ENCODE data around the gene FAR1. TPM values are rescaled to one million over a fixed set of nuclear protein-coding genes. Genes with fewer than 3 reads are reported as not detected.
"Not testable (repeated sequence)": the region's sequence is repeated elsewhere in the genome, so short reads cannot be mapped to it uniquely, and the experiment has no call there.

FAR1 gene, protein sequence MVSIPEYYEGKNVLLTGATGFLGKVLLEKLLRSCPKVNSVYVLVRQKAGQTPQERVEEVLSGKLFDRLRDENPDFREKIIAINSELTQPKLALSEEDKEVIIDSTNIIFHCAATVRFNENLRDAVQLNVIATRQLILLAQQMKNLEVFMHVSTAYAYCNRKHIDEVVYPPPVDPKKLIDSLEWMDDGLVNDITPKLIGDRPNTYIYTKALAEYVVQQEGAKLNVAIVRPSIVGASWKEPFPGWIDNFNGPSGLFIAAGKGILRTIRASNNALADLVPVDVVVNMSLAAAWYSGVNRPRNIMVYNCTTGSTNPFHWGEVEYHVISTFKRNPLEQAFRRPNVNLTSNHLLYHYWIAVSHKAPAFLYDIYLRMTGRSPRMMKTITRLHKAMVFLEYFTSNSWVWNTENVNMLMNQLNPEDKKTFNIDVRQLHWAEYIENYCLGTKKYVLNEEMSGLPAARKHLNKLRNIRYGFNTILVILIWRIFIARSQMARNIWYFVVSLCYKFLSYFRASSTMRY
- 10 to 100 TPM; 37.2 to 42.3 TPM for total RNA-seq

GRCh38 chr11:13668102-13668956 lies at the start of gene FAR1:
Gene FAR1 (plus strand): TSS chr11:13668668. CDS start chr11:13694766, 26,098 bp downstream.
- H3K27ac Mint-ChIP-seq = peak within 1 kb of the TSS; percentile 92
- H3K4me3 Mint-ChIP-seq = peak within 1 kb of the TSS; percentile 95
- peaks cover 7% of the 10 kb centered on the region for H3K27me3 Mint-ChIP-seq (ENCODE audit: low read depth)
- peaks cover 13% of the 10 kb centered on the region for H3K36me3 Mint-ChIP-seq (ENCODE audit: low read depth)
- no peaks in the 10 kb centered on the region for H3K9me3 Mint-ChIP-seq
- CTCF ChIA-PET = interaction anchor here (0.7 to 1.3 kb wide), 4 partner anchors 20 to 430 kb away, joined by 3 to 5 read pairs (median 3); partner anchors contain the start of gene BTBD10
- peaks cover 40% of the 10 kb centered on the region for H3K4me1 Mint-ChIP-seq (ENCODE audit: low read depth)
- intact Hi-C loops (cut with micrococcal nuclease) = loop anchor here (1.0 to 10.0 kb wide), 10 partner anchors 181 to 829 kb away; partner anchors contain the start of genes BMAL1, BTBD10, COPB1 and SPON1
- peak; percentile 98 for DNase-seq

- H3K36me3 Mint-ChIP-seq (ENCODE audit: low read depth) = no peaks in the 10 kb centered on the region
- CTCF ChIA-PET = no interaction called here
- intact Hi-C loops (cut with micrococcal nuclease) = no loop called here
- no peaks in the 10 kb centered on the region for H3K4me1 Mint-ChIP-seq (ENCODE audit: low read depth)
- no peak overlapping the region for H3K27ac Mint-ChIP-seq
- peaks cover 2% of the 10 kb centered on the region for H3K27me3 Mint-ChIP-seq (ENCODE audit: low read depth)
- DNase-seq = no peak
- H3K4me3 Mint-ChIP-seq = no peak overlapping the region
- H3K9me3 Mint-ChIP-seq = peaks cover 20% of the 10 kb centered on the region
Observed at GRCh38 chr11:13620063-13620462, 48.4 kb upstream of the FAR1 start.

GRCh38 chr11:13626818-13627217 lies 41.6 kb upstream of the FAR1 start:
- H3K27me3 Mint-ChIP-seq (ENCODE audit: low read depth); H3K36me3 Mint-ChIP-seq (ENCODE audit: low read depth); DNase-seq; H3K4me1 Mint-ChIP-seq (ENCODE audit: low read depth); intact Hi-C loops (cut with micrococcal nuclease); H3K4me3 Mint-ChIP-seq; H3K9me3 Mint-ChIP-seq; H3K27ac Mint-ChIP-seq; CTCF ChIA-PET: not testable (repeated sequence)

GRCh38 chr11:13628634-13629033 lies 39.8 kb upstream of the FAR1 start:
- H3K4me3 Mint-ChIP-seq; intact Hi-C loops (cut with micrococcal nuclease); H3K9me3 Mint-ChIP-seq: not testable (repeated sequence)

GRCh38 chr11:13629779-13630178 lies 38.7 kb upstream of the FAR1 start:
- no peaks in the 10 kb centered on the region for H3K36me3 Mint-ChIP-seq (ENCODE audit: low read depth)
- no peak for DNase-seq
- H3K4me1 Mint-ChIP-seq (ENCODE audit: low read depth) = no peaks in the 10 kb centered on the region
- CTCF ChIA-PET = no interaction called here
- peaks cover 7% of the 10 kb centered on the region for H3K27me3 Mint-ChIP-seq (ENCODE audit: low read depth)
- intact Hi-C loops (cut with micrococcal nuclease) = no loop called here
- H3K4me3 Mint-ChIP-seq = no peak overlapping the region
- H3K9me3 Mint-ChIP-seq = peaks cover 1% of the 10 kb centered on the region
- no peak overlapping the region for H3K27ac Mint-ChIP-seq

More at GRCh38 chr11:13628634-13629033, 39.8 kb upstream of the FAR1 start:
- CTCF ChIA-PET; H3K27me3 Mint-ChIP-seq (ENCODE audit: low read depth); H3K36me3 Mint-ChIP-seq (ENCODE audit: low read depth); H3K27ac Mint-ChIP-seq; DNase-seq; H3K4me1 Mint-ChIP-seq (ENCODE audit: low read depth): not testable (repeated sequence)

GRCh38 chr11:13635290-13635689 lies 33.2 kb upstream of the FAR1 start:
- H3K36me3 Mint-ChIP-seq (ENCODE audit: low read depth) = no peaks in the 10 kb centered on the region
- H3K9me3 Mint-ChIP-seq = no peaks in the 10 kb centered on the region
- CTCF ChIA-PET = no interaction called here
- DNase-seq = no peak
- no peak overlapping the region for H3K4me3 Mint-ChIP-seq
- H3K27ac Mint-ChIP-seq = no peak overlapping the region
- no peaks in the 10 kb centered on the region for H3K4me1 Mint-ChIP-seq (ENCODE audit: low read depth)
- intact Hi-C loops (cut with micrococcal nuclease) = no loop called here
- peaks cover 10% of the 10 kb centered on the region for H3K27me3 Mint-ChIP-seq (ENCODE audit: low read depth)

GRCh38 chr11:13635804-13636203 lies 32.7 kb upstream of the FAR1 start:
- Mint-ChIP-seq H3K36me3 (ENCODE audit: low read depth) (no peaks in the 10 kb centered on the region), H3K4me1 (ENCODE audit: low read depth) (no peaks in the 10 kb centered on the region), H3K27me3 (ENCODE audit: low read depth) (peaks cover 8% of the 10 kb centered on the region), H3K9me3 (no peaks in the 10 kb centered on the region), H3K4me3 (no peak overlapping the region), H3K27ac (no peak overlapping the region)
- intact Hi-C loops (cut with micrococcal nuclease) = no loop called here
- CTCF ChIA-PET = no interaction called here
- no peak for DNase-seq

- intact Hi-C loops (cut with micrococcal nuclease) = no loop called here
- DNase-seq = no peak
- CTCF ChIA-PET = no interaction called here
- Mint-ChIP-seq H3K4me1 (ENCODE audit: low read depth) (no peaks in the 10 kb centered on the region), H3K27ac (no peak overlapping the region), H3K4me3 (no peak overlapping the region), H3K36me3 (ENCODE audit: low read depth) (no peaks in the 10 kb centered on the region), H3K27me3 (ENCODE audit: low read depth) (peaks cover 20% of the 10 kb centered on the region), H3K9me3 (no peaks in the 10 kb centered on the region)
Observed at GRCh38 chr11:13637125-13638069, 31.1 kb upstream of the FAR1 start.

- Mint-ChIP-seq H3K9me3 (no peaks in the 10 kb centered on the region), H3K4me3 (no peak overlapping the region), H3K27me3 (ENCODE audit: low read depth) (peaks cover 18% of the 10 kb centered on the region), H3K4me1 (ENCODE audit: low read depth) (no peaks in the 10 kb centered on the region), H3K36me3 (ENCODE audit: low read depth) (no peaks in the 10 kb centered on the region), H3K27ac (no peak overlapping the region)
- CTCF ChIA-PET = no interaction called here
- intact Hi-C loops (cut with micrococcal nuclease) = no loop called here
- DNase-seq = no peak
Observed at GRCh38 chr11:13638422-13638821, 30.0 kb upstream of the FAR1 start.

DNA sequence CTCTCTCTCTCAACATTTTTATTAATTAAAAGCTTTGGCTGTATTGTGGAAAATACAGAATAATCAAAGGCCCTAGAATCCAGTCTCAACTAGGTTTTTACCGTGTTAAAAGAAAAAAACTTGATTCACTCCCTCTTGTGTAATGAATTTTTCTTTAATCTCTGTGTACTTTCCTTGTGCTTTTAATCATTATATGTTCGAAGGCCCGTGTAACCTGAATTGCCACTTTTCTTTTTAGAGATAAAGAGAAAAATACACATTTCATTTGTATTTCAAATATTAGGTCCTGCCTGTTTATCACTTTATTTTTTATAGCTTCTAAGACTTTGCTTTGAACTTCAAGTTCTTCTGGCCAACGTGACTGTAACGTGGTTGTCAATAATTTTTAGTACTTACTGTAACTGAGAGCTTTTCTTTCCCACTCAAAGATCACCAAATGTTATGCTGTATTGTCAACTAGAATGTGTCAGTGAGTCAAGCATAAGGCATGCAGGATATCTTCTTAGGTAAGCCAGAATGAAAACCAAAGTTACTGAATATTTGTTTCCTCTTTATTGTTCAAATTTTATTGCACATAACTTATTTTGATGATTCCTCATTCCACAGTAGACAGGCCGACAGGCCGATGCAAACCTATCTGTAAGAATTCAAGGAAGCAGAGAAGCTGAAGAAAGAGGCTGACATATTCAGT lies 23.3 kb upstream of the FAR1 start:
- Mint-ChIP-seq H3K27me3 (ENCODE audit: low read depth) (peaks cover 14% of the 10 kb centered on the region), H3K9me3 (no peaks in the 10 kb centered on the region), H3K4me1 (ENCODE audit: low read depth) (no peaks in the 10 kb centered on the region), H3K27ac (no peak overlapping the region), H3K4me3 (no peak overlapping the region), H3K36me3 (ENCODE audit: low read depth) (no peaks in the 10 kb centered on the region)
- CTCF ChIA-PET = no interaction called here
- DNase-seq = no peak
- intact Hi-C loops (cut with micrococcal nuclease) = no loop called here

- Mint-ChIP-seq H3K4me3 (no peak overlapping the region), H3K27ac (no peak overlapping the region), H3K9me3 (no peaks in the 10 kb centered on the region), H3K36me3 (ENCODE audit: low read depth) (no peaks in the 10 kb centered on the region), H3K4me1 (ENCODE audit: low read depth) (no peaks in the 10 kb centered on the region), H3K27me3 (ENCODE audit: low read depth) (peaks cover 6% of the 10 kb centered on the region)
- intact Hi-C loops (cut with micrococcal nuclease) = no loop called here
- no peak for DNase-seq
- CTCF ChIA-PET = no interaction called here
Observed at GRCh38 chr11:13647391-13647790, 21.1 kb upstream of the FAR1 start.
